ENCODE data around the gene IGFL4.
"Not testable (repeated sequence)": the region's sequence is repeated elsewhere in the genome, so short reads cannot be mapped to it uniquely, and the experiment has no call there.

IGFL4 gene

DNA sequence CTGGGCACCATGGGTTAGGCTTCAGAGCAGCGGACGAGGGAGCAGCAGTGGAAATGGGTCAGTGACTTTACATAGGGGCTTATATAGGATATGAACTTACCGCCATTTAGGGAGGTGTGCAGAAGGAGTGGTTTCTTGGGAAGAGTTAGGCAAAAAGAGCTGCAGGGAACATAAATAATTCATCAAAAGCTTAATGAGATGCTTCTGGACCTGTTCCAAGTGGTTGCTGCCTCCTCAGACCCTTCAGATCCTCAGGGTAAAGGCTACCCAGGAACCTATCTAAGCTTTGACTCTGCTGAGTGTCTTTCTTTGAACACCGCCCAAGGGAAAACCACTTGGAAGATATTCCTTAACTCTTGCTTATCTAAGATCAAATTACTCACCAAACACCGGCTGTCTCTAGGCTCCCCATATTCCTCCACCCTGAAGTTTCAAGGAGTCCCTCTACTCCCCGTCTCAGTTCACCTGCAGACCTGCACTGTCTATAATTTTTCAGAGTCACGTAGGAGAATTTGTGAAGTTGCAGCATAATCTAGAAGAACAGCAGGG is at the start of gene IGFL4:
Gene IGFL4, minus strand, starts transcription at position 51 of the 549 bp plus-strand sequence. Its CDS starts 40 bp downstream, at position 11.
- no peak for DNase-seq (ENCODE audit: low read depth in 2 of 2)

DNA sequence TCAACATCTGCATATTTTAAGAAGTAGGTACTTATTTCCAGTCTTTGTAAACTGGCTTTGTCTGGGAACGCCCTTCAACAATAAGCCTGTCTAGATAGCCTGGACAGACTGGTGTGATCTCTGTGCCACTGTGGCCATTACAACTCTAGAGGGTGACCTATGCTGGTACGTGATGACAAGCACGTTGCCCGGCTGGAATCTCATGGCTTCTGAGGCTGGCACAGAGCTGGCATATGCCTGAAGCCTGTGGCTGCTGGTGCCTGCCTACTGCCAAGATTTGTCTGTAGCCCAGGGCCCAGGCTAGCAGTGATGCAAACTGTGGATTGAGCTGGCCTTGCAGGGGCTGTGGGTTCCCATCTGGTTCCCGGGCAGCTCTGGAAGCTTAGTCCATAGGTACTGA is 49.6 kb upstream of the IGFL4 start:
- no peak for DNase-seq (ENCODE audit: low read depth in 2 of 2)

DNA sequence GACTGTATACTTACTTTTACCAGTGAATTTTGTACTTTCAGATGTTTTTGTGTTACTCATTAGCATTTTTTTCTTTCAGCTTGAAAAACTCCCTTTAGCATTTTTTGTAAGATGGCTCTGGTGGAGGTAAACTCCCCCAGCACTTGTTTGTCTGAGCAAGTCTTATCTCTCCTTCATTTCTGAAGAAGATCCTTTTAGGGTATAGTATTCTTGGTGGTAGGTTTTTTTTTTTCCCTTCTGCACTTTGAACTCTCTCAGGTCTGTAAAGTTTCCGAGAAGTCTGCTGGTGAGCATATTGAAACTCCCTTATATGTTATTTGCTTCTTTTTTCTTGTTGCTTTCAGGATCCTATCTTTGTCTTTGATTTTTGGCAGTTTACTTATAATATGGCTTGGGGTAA is 48.6 kb upstream of the IGFL4 start:
- no peak for DNase-seq (ENCODE audit: low read depth in 2 of 2)

DNA sequence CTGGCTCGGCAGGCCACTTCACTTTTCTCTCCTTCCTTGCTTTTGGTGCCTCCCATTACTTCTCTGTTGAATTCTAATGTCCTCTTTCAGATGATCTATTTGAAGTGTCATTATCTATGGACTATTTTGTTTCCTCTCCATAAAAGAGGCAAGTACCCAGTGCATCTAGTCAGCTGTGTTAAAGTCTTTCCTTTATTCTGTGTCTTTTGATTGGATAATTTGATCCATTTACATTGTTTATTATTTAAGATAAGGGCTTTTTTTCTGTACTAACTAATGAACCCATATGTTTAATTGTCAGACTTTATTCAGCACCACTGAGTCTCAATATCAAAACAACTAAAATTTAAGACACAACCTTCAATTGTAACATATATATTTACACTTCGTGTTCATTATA is 47.3 kb upstream of the IGFL4 start:
- DNase-seq (ENCODE audit: low read depth in 2 of 2), result no peak

DNA sequence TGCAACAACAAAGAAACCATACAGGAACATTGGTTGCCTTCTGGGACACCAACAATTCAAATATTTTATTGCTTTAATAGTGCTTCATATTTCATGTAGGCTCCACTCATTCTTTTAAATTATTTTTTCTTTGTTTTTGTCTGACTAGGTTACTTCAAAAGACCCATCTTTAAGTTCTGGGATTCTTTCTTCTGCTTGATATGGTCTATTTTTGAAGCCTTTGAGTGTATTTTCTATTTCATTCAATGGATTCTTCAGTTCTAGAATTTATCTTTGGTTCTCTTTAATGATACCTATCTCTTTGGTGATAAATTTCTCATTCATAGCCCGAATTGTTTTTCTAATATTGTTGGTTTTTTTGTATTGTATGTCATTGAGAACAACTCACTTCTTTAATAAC is 45.1 kb upstream of the IGFL4 start:
- DNase-seq (ENCODE audit: low read depth in 2 of 2), result no peak

DNA sequence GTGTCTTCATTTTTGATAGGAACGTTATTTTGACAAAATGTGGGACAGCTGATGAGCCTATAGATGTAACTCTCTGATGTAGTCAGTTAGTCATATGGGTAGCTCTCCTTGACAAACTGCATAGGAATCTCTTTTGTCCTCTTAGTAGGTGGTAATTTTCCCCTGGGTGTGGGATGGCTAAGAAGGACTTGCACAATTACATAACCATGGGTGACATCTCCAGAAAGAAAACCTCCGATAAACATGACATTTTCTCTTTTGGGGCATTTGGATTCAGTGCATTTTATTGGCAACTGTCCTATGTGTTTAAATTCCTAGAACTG is 41.9 kb upstream of the IGFL4 start:
- DNase-seq (ENCODE audit: low read depth in 2 of 2), result no peak

DNA sequence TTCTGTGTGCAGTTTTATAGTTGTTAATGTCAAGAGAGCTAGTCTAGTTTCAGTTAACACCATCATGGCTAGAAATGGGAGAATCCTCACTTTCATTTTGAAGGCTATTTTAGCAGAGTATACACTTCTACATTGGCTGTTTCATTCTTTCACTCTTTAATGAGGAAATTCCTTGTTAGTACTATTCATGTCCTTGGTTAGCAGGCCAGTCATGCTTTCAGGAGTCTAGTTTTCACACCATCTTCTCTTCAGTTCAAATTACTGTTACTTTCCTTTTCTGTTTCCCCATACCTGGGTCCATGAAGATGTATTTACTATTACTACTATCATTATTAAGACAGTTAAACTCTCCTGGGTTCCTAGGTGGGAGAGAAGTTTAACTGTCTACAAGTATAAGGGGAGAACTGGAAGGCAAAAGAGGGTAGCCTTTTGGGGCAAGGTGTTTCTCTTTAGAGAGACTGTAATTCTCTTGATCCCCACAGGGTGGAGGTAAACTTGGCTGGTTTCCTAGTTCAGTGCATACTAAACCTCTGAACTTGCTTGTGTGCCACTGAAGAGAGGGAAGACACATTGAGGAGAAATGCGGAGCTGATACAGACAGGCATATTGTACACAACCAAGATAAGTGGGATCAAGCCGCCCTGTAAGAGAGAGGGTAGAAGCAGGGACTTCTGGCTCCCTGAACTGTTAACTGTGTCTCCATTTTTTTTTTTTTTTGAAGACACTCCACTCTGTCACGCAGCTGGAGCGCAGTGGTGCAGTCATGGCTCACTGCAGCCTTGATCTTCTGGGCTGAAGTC is 41.3 kb upstream of the IGFL4 start:
- DNase-seq (ENCODE audit: low read depth in 2 of 2), result no peak

DNA sequence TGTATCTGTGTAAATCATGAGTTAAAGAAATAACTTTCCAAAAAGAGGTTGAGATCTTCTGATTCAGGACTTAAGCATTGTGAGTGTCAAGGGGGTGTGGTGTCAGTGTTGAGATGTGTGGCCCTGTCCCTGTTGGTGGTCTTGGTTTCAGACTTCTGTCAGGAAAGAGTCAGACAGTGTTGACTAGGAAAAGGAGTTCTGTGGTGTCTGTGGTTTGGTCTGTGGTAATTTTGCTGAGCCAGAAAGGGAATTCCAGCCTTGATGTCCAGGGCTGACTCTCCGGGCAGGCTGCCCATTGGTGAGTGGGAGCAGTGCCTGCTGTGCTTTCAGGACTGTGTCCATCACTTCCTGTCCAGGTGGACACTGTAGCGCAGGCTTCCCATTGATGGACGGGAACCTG is 39.8 kb upstream of the IGFL4 start:
- no peak for DNase-seq (ENCODE audit: low read depth in 2 of 2)

DNA sequence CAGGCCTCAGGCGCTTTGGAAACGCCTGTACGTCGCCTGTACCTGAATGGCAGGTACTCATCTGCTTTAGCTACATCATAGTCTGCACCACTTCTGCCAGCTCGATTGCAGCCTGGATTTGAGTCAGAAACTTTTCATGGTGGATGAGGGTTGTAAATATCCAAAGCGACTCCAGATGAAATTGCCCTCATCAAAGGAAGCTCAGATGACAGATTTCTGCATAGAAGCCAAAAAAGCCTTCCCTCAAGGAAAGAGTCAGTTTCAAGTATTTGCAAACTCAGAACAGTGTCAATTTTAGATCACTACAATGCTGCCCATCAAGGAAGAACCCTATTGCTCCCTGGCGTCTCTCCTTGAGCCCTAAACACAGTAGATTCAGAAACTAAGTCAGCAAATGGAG is 38.8 kb upstream of the IGFL4 start:
- no peak for DNase-seq (ENCODE audit: low read depth in 2 of 2)

DNA sequence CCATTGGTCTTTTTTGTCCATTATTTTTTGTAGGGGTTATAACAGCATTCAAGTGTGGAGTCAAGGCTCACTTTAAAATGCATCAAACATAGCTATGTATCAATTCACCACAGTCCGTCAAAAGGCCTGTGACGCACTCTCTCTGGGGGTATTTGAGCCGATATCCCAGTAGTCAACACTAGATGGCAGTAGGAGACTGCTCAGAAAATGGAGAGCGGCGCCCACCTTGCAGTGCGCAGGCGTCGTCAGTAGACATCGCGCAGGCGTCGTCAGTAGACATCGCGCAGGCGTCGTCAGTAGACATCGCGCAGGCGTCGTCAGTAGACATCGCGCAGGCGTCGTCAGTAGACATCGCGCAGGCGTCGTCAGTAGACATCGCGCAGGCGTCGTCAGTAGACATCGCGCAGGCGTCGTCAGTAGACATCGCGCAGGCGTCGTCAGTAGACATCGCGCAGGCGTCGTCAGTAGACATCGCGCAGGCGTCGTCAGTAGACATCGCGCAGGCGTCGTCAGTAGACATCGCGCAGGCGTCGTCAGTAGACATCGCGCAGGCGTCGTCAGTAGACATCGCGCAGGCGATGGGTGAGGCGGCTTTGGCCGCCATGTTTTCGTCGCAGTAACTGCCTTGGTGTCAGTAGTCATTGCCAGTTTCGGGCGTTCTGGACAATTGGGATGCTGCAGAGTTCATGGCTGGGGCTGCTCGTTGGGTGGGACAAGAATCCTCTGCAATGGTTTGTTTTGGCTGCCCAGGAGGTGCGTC is 38.0 kb upstream of the IGFL4 start:
- not testable (repeated sequence) for DNase-seq (ENCODE audit: low read depth in 2 of 2)

DNA sequence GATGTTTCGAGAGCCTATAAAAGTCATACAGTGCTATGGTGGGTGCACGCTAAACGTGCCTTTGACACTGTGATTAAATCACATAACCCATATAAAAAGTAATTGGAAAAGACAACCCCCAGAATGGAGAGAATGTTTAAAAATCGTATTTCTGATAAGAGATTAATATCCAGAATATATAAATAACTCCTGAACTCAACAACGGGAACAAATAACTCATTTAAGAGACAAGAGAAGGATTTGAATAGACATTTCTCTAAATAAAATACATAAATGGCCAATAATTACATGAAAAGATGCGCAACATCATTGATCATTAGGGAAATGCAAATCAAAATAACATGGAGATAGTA is 37.0 kb upstream of the IGFL4 start:
- DNase-seq (ENCODE audit: low read depth in 2 of 2), result no peak

DNA sequence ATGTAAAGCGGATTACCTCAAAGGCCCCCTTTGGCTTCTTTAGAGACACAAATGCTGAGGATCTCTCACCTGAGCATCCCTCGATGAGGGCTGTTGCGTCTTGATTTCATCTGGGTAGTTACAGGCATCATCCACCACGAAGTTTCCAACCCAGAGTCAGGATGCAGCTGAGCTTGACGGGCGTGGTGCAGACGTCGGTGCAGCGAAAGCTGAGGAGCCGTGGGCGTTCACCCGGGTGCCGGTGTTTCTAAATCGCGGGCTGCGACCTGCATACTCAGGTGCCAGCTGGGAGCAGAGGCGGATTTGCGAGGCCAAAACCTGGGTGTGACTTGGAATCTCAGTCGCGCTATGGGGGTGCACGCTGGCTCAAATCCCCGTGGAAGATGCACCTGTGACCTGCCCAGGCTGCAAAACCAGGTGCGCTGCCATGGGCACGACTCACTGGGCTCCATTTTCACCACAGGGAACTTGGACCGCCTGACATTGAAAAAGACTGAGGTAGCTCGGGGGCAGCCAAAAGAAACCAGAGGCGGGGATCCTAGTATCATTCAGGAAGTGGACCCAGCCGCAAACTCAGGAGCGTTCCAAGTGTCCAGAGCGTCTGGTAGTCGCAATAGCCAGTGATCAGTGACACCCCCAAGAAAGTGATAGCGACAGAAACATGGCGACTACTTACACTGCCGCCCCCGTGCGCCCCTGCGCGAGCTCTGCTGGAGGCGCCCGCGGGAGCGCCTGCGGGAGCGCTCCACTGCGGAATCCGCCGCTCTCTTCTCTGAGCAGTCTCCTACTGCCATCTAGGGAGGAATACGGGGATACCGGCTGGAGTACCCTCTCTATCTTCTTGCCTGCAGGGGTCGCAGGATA is 36.4 kb upstream of the IGFL4 start:
- DNase-seq (ENCODE audit: low read depth in 2 of 2), result no peak

DNA sequence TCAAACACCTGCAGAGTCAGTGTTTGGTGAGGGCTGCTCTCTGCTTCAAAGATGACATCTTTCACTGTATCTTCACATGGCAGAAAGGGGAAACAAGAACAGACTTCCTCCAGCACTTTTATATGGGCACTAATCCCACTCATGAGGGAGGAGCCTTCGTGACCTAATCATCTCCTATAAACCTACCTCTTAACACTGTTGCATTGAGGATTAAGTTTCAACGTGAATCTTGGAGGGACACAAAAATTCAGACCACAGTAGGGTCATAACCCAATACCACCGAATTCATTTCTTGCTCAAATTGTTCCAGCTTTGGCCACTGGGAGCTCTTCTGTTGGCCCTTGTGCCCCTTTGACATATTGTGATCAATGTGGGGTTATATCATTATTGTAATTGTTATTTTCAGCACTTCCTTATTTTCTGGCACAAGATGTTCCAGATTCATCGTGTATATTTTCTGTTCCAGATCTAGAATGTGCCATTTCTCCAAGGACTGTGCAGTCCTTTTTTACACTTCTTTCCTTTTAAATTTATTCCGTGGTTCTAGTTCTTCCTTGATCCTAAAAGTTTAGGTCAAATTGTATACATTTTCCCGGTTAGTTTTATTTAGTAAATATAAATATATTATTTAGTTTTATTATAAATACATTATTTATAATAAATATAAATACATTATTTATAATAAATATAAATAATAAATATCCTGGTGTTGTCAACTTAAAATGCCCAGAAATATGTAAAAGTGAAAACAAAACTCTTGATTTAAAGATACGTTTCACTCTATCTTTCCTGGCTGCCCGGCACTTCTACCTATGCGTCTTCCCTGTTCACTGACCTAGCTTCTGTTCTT is 35.5 kb upstream of the IGFL4 start:
- DNase-seq (ENCODE audit: low read depth in 2 of 2), result no peak

DNA sequence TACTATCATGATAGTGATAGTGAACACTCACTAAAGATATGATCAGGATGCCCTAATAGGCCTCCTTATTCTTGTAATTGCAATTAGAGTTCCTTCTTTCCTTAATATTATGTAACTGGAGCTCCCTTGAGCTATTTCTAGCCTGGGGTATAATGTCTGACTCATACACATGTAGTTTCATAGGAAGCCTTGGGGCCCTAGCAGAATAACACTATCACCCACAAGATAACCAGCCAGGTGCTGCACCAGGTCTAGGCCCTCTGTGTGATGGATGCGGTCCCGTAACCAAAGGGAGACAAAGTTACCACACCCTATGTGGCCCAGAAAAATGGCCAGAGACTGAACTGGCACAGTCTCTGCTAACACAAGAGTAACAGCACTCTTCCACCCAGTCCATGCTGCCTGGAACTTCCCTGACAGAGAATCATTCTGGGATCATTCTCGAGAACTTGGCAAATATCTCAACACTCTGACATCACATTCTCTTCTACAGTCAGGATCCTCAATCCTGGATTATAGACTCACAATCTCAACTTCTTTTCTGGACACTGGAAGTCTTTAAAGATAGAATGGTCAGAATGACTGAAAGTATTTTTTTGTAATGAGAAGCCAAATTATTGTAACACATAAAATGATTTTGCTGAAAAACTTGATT is 32.6 kb upstream of the IGFL4 start:
- no peak for DNase-seq (ENCODE audit: low read depth in 2 of 2)

DNA sequence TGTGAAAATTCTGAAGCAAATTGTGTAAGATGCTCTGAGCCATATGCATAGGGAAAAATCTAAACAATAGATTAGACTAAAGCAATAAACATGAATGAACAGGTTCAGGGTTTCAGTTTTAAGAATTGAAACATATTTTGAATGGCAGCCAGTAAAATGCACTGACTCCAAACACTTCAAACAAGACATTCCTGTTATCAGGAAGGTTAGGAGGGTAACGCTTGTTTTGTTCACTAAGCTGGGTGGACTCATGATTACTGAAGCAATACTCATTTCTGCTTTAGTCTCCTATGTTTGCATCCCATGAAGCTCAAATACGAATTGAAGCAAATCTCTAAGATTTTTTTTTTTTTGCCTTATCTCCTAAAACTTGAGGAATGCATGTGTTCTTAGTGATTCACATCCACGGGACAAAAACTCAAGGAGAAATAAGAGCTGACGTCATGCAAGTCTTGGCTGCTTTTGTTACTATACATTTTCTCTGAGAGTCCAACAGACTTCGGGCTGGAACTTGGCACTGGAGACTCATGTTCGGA is 29.1 kb upstream of the IGFL4 start:
- no peak for DNase-seq (ENCODE audit: low read depth in 2 of 2)

DNA sequence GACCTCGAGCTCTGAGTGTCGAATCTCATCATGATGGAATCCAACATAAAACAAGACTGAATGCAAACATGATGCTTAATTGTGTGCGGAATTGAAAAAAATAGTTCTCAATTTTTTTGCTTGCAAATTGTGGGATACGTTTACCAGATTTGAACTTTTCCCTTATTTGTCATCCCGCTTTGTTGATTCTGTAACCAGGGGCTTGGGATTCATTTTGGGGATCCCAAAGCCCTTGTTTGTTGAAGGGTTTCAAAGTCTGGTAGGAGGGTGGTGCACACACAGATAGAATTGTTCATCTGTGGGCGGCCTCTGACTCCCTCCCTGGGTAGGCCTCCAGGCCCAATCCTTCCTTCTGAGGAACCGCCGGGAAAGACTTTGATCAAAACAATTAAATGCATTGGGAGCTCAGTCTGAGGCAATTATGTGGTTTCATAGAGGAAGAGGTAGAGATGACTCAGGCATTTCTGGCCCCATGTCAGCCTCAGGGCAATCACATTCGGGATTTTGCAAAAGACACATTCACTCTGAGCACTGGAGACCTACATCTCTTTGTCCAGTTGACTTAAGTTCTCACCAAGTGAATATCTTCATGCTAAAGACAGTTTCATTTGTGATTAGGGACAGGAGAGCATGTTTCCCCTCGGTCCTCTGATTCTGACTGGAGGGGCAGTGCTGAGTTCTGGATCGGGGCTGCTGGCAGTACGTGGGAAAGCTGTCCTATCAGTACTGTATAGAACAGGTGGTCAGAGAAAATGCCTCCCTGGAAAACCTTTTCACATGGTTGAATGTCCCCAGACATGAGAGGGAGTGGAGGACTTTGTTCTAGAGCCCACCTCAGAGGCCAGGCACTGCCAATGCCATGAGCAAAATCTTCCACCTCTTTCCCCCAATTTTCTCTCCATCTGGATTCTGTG is 27.8 kb upstream of the IGFL4 start:
- DNase-seq (ENCODE audit: low read depth in 2 of 2), result no peak

DNA sequence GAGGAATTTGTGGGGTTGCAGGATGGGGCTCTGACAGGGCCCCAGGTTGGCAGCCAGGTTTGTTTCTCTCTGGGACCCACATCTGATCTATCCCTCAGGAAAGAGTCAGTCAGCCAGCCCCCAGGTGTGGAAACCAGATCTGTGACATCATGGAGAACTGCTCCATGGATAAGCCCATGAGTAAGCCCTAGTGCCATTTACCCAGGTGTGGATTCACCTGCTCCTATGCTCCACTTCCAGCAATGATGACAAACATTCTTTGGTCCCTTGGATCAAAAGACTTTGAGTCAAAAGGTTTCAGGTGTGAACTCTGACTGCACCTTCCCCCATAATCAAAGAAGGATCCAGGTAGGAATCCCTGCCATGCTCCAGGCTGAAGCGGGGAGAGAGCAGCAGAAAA is 26.9 kb upstream of the IGFL4 start:
- DNase-seq (ENCODE audit: low read depth in 2 of 2), result no peak

DNA sequence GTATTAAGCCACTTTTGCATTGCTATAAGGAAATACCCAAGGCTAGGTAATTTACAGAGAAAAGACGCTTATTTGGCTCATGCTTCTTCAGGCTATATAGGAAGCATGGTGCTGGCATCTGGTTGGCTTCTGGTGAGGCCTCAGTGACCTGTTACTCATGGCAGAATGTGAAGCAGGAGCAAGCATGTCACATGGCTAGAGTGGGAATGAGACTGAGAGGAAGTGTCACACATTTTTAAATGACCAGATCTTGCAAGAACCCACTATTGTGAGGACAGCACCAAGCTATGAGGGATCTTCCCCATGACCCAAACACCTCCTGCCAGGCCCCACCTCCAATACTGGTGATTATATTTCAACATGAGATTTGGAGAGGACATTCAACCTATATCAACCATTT is 25.7 kb upstream of the IGFL4 start:
- DNase-seq (ENCODE audit: low read depth in 2 of 2), result no peak

DNA sequence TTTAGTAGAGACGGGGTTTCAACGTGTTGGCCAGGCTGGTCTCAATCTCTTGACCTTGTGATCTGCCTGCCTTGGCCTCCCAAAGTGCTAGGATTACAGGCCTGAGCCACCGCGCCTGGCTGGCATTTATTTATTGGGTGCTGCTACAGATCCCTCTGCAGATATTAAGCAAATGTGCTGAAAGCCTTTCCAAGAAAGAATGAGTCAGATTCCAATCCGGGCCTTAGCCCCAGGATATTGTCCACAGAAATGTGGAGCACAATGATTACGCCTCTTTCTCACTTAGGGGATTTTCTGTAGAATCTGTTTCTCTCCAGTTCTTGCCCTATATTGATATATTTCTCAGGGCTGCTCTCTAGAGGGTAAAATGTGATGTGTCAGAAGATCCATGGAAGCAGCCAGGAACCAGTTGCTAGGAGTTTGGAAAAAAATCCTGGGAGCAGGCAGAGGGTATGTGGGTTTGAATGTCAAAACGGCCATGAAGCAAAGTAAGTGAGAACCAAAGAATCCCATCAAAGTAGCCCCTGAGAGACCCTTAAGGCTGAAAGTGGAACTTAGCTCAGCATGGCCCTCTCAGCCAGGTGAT is 24.8 kb upstream of the IGFL4 start:
- DNase-seq (ENCODE audit: low read depth in 2 of 2), result no peak
